B cell (primary cell): ENCODE data around the gene DOCK6. TPM values are rescaled to one million over a fixed set of nuclear protein-coding genes. Genes with fewer than 3 reads are reported as not detected.

Source experiments
- ATAC-seq: fragments of 200-7000 bp; cut with Tn5 transposase; one replicate; pipeline ENCODE4 v1.10.0; 2021; ENCODE audit warnings: low read depth, mild to moderate bottlenecking, moderate number of reproducible peaks, moderate library complexity
- CTCF ChIA-PET: fragments of 350-600 bp; sonication (Branson Sonifier 250); formaldehyde crosslinking; loops from one replicate; lab custom pipeline; 2021; ENCODE audit warnings: antibody characterized with exemption, inconsistent platforms; lab: Charles Lee
- POLR2A ChIA-PET: fragments of 350-600 bp; sonication (Branson Sonifier 250); formaldehyde crosslinking; loops from one replicate; lab custom pipeline; 2021; ENCODE audit warnings: antibody characterized with exemption; lab: Charles Lee
- DNase-seq: peaks from one replicate; pipeline ENCODE4 v3.0.0; 2013
- H2AFZ ChIP-seq: 2 replicates; pipeline ENCODE4 v1.6.1; 2012; ENCODE audit warnings: mild to moderate bottlenecking, low read depth, low read length; ENCODE audit not compliant: insufficient read depth, poor library complexity, severe bottlenecking
- H3K27ac ChIP-seq, 2 donors: 1 replicate in 1 of 2; 2 replicates in 1 of 2; pipeline ENCODE4 v1.5.1; 2012 to 2013; ENCODE audit warnings: low read length in 2 of 2, mild to moderate bottlenecking in 2 of 2, moderate library complexity in 1 of 2
- H3K27me3 ChIP-seq, 4 experiments: fragments of 200-600 bp in 1 of 4; sonication (generic) in 1 of 4; replicated peaks in 1 of 4; 1 replicate in 2 of 4; 2 replicates in 2 of 4; pipeline versions ENCODE4 v1.6.1 to v1.7.0; 2013 to 2016; ENCODE audit warnings: low read length in 3 of 4, mild to moderate bottlenecking in 2 of 4, mixed read lengths in 1 of 4, moderate library complexity in 1 of 4; ENCODE audit not compliant: insufficient read depth in 4 of 4, control insufficient read depth in 3 of 4; ENCODE audit errors: control extremely low read depth in 1 of 4
- H3K36me3 ChIP-seq, 2 experiments: replicated peaks in 1 of 2; 1 replicate in 1 of 2; 2 replicates in 1 of 2; pipeline versions ENCODE4 v1.6.1 to v1.7.1; 2013; ENCODE audit warnings: low read length in 1 of 2; ENCODE audit not compliant: insufficient read depth in 2 of 2, control insufficient read depth in 1 of 2; ENCODE audit errors: control extremely low read depth in 1 of 2, extremely low read depth in 1 of 2
- H3K4me1 ChIP-seq, 2 donors: fragments of 200-600 bp in 1 of 2; sonication (generic) in 1 of 2; 1 replicate in 1 of 2; 2 replicates in 1 of 2; pipeline versions ENCODE4 v1.5.1 to v1.6.1; 2013 to 2017; ENCODE audit warnings: low read length in 2 of 2; ENCODE audit not compliant: control insufficient read depth in 2 of 2, insufficient read depth in 2 of 2
- H3K4me2 ChIP-seq: replicated peaks from 2 replicates; pipeline ENCODE3; 2012; ENCODE audit warnings: mild to moderate bottlenecking, low read depth, low read length; ENCODE audit not compliant: poor library complexity, severe bottlenecking
- H3K4me3 ChIP-seq, 5 experiments: fragments of 200-600 bp in 1 of 5; sonication (generic) in 1 of 5; 1 replicate in 3 of 5; 2 replicates in 2 of 5; pipeline versions ENCODE4 v1.5.1 to v1.7.0; 2011 to 2016; ENCODE audit warnings: low read length in 4 of 5, mild to moderate bottlenecking in 4 of 5, low read depth in 2 of 5, control low read depth in 1 of 5, moderate library complexity in 1 of 5; ENCODE audit not compliant: insufficient read depth in 1 of 5; ENCODE audit errors: control extremely low read depth in 1 of 5, extremely low read depth in 1 of 5
- H3K79me2 ChIP-seq: fragments of 200-600 bp; sonication (generic); one replicate; pipeline ENCODE4 v1.6.0; 2016; ENCODE audit warnings: low read length; ENCODE audit not compliant: control insufficient read depth, insufficient read depth
- H3K9ac ChIP-seq: fragments of 200-600 bp; sonication (generic); 2 replicates; pipeline ENCODE4 v1.6.1; 2017; ENCODE audit warnings: mild to moderate bottlenecking, low read length, moderate library complexity
- H3K9me3 ChIP-seq, 3 donors: one replicate each; pipeline versions ENCODE4 v1.6.1 to v1.7.1; 2013; ENCODE audit warnings: low read length in 2 of 3; ENCODE audit not compliant: control insufficient read depth in 2 of 3, insufficient read depth in 1 of 3; ENCODE audit errors: control extremely low read depth in 1 of 3
- H4K20me1 ChIP-seq: 2 replicates; pipeline ENCODE4 v1.6.0; 2012; ENCODE audit warnings: mild to moderate bottlenecking, low read length; ENCODE audit not compliant: insufficient read depth, control insufficient read depth, poor library complexity, severe bottlenecking
- H3K27ac Mint-ChIP-seq: one replicate; pipeline ENCODE4 v1.8.0; 2021; ENCODE audit warnings: mixed read lengths
- H3K27me3 Mint-ChIP-seq: one replicate; pipeline ENCODE4 v1.8.0; 2021; ENCODE audit warnings: mixed read lengths
- H3K4me1 Mint-ChIP-seq: one replicate; pipeline ENCODE4 v1.8.0; 2021; ENCODE audit warnings: mixed read lengths
- H3K4me3 Mint-ChIP-seq: one replicate; pipeline ENCODE4 v1.8.0; 2021; ENCODE audit warnings: mixed read lengths
- H3K9me3 Mint-ChIP-seq: one replicate; pipeline ENCODE4 v1.8.0; 2022; ENCODE audit warnings: mixed read lengths; ENCODE audit not compliant: insufficient read depth
- CTCF ChIP-seq: fragments of 200-600 bp; IDR thresholded peaks from one replicate; pipeline ENCODE4 v1.8.0; 2022; ENCODE audit warnings: antibody characterized with exemption, mild to moderate bottlenecking
- EZH2 ChIP-seq: IDR thresholded peaks from 2 replicates; pipeline ENCODE4 v1.6.1; 2012; ENCODE audit warnings: borderline replicate concordance, low read depth, mild to moderate bottlenecking, moderate library complexity, low read length; ENCODE audit not compliant: insufficient read depth, poor library complexity, severe bottlenecking
- WGBS: methylation state at CpG from one replicate; pipeline ENCODE4 v1.1.5; 2013; ENCODE audit warnings: missing lambda C conversion rate; ENCODE audit not compliant: insufficient coverage; 5-methylcytosine and 5-hydroxymethylcytosine counted together
- intact Hi-C: fragments of 100-400 bp; cut with micrococcal nuclease; formaldehyde crosslinking; loops from one replicate; pipeline ENCODE4 v1.10.0; 2022
- polyA plus RNA-seq: library from polyadenylated mRNA; depleted of rRNA; stranded (reverse); fragments of >200 nt; gene quantifications from 2 replicates; pipeline ENCODE4 v1.2.3, GENCODE V29; 2012
- total RNA-seq, 2 donors: library from RNA; stranded (reverse); fragments of 120-200 nt in 1 of 2; gene quantifications; 1 replicate in 1 of 2; 2 replicates in 1 of 2; pipeline versions ENCODE4 v1.2.3 to v1.2.4, GENCODE V29; 2013 to 2022

Gene DOCK6
- total and polyA plus RNA-seq, 2 donors (not counting 1 experiment from before 2014, with no cell fraction given), result 5.3 to 11.9 TPM

DNA sequence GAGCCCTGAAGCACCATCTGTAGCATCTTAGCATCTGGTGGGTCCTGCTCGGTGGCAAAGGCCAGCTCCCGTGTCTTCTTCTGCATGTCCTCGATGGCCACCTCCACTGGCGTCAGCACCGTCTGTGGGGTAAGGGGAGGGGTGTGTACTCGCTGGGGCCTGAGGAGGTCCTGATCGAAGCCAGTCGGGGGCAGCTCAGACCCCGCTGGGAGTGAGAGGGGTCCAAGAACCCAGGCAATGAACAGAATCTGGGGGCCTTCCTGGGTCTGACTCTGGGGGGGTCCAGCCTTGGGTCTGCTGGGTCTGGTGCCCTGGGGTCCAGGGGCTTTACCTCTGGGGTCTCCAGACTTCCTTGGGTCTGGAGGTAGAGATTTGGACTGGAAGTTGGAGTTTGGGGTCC lies 61.4 kb downstream of the DOCK6 start:
- H3K27me3 ChIP-seq, result peaks cover 0 to 16% (median 4%) of the 10 kb centered on the region in 4 experiments
- H2AFZ ChIP-seq, result no peak overlapping the region
- no peak overlapping the region for H3K27ac Mint-ChIP-seq
- peaks cover 12 to 18% of the 10 kb centered on the region in 2 donors for H3K4me1 ChIP-seq
- no peak overlapping the region for H3K27ac ChIP-seq
- H3K27me3 Mint-ChIP-seq, result peaks cover 9% of the 10 kb centered on the region
- POLR2A ChIA-PET, result no interaction called here
- H3K4me1 Mint-ChIP-seq, result peaks cover 15% of the 10 kb centered on the region
- DNase-seq, result no peak
- 96% methylated on average over 9 of the region's 9 CpGs for WGBS
- intact Hi-C loops, result loop anchor here (5.0 kb wide), 1 partner anchor 259 kb away; no protein-coding TSS in a partner anchor
- H3K4me3 Mint-ChIP-seq, result no peak overlapping the region
- no peaks in the 10 kb centered on the region for H4K20me1 ChIP-seq
- TF ChIP-seq EZH2, result no peak
- TF ChIP-seq CTCF, result no peak
- H3K79me2 ChIP-seq, result no peaks in the 10 kb centered on the region
- H3K9me3 ChIP-seq, result no peaks in the 10 kb centered on the region
- no peak overlapping the region for H3K4me2 ChIP-seq
- no peak for ATAC-seq
- no peaks in the 10 kb centered on the region for H3K9me3 Mint-ChIP-seq
- H3K4me3 ChIP-seq, result no peak overlapping the region
- CTCF ChIA-PET, result interaction anchor here (1.2 to 1.4 kb wide), 2 partner anchors 75 to 165 kb away, joined by 5 to 6 read pairs; no protein-coding TSS in a partner anchor
- H3K9ac ChIP-seq, result no peak overlapping the region
- H3K36me3 ChIP-seq, result no peaks in the 10 kb centered on the region

DNA sequence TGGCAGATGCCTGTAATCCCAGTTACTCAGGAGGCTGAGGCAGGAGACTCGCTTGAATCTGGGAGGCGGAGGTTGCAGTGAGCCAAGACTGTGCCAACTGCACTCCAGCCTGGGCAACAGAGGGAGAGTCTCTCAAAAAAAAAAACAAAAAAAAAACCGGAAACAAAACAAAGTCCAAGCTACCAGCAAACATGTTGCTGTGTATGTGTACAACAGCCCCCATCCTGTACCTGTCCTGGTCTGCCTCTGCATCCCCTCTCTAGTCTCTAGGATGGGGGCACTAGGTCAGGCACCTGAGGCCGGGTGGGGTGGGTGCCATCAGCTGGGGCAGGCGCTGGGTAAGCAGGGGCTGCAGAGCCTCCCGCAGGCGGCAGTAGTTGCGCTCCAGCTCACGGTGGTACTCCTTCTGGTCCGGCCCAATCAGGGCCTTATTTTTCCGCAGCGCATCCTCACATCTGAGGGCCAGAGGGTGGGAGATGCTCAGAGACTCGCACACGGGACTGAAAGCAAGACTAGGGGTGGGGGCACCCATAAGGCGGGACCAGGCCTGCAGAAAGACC lies 62.2 kb downstream of the DOCK6 start:
- peaks cover 0 to 23% (median 6%) of the 10 kb centered on the region in 4 experiments for H3K27me3 ChIP-seq
- no peaks in the 10 kb centered on the region for H3K79me2 ChIP-seq
- ChIA-PET POLR2A (no interaction called here), CTCF (interaction anchor here (1.2 to 1.4 kb wide), 2 partner anchors 74 to 164 kb away, joined by 5 to 6 read pairs; no protein-coding TSS in a partner anchor)
- Mint-ChIP-seq H3K27ac (no peak overlapping the region), H3K4me3 (no peak overlapping the region), H3K27me3 (peaks cover 14% of the 10 kb centered on the region), H3K4me1 (peaks cover 15% of the 10 kb centered on the region), H3K9me3 (no peaks in the 10 kb centered on the region)
- no peak for ATAC-seq
- no peak overlapping the region for H3K27ac ChIP-seq
- TF ChIP-seq CTCF, result no peak
- TF ChIP-seq EZH2, result no peak
- no peaks in the 10 kb centered on the region for H4K20me1 ChIP-seq
- H3K9me3 ChIP-seq, result no peaks in the 10 kb centered on the region
- H3K4me3 ChIP-seq, result no peak overlapping the region
- intact Hi-C loops, result loop anchor here (5.0 kb wide), 1 partner anchor 258 kb away; no protein-coding TSS in a partner anchor
- no peak for DNase-seq
- H3K36me3 ChIP-seq, result no peaks in the 10 kb centered on the region
- H3K9ac ChIP-seq, result no peak overlapping the region
- H3K4me2 ChIP-seq, result no peak overlapping the region
- H3K4me1 ChIP-seq, result peaks cover 16 to 17% of the 10 kb centered on the region in 2 donors
- 94% methylated on average over 14 of the region's 15 CpGs for WGBS
- no peak overlapping the region for H2AFZ ChIP-seq
